ENCODE results near the gene MIPOL1.
"Not testable (repeated sequence)": the region's sequence is repeated elsewhere in the genome, so short reads cannot be mapped to it uniquely, and the experiment has no call there.

The MIPOL1 gene, protein sequence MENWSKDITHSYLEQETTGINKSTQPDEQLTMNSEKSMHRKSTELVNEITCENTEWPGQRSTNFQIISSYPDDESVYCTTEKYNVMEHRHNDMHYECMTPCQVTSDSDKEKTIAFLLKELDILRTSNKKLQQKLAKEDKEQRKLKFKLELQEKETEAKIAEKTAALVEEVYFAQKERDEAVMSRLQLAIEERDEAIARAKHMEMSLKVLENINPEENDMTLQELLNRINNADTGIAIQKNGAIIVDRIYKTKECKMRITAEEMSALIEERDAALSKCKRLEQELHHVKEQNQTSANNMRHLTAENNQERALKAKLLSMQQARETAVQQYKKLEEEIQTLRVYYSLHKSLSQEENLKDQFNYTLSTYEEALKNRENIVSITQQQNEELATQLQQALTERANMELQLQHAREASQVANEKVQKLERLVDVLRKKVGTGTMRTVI

DNA sequence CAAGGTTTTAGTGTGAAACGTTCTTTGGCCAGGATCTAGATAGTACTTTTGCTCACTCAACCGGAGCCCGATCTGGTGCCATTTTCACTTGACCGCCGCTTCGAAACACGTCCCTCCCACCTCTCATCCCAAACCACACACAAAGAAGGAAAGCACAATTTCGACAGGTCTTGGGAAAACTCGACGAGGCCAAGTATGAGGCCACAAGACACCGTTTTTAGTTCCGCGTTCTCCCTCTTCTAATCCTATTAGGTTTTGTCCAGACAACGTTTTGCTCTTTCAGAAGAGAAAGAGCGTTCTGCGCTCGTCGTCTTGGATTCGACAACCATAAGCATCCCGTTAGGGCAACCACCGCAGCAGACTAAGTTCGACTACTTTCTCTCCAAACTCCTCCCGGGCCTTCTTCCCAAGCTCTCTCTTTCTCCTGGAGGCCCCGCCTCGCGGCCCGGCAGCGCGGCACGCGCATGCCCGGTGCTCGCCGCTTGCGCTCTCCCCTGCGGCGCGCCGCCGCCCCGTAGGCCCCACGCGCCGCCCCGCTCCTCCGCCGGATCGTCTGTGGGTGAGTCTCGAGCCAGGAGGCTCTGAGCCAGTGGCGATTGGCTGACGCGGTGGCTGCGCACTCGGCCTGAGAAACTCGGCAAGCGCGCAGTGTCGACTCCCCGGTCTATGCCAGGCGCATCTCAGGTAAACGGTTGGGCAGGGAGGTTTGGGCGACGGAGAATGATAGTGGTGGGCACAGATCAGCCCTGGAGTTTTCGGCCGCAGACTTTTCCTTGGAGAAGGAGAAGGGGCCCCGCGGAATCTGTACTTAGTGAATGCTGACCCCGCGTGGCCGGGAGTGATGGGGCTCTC, at the start of gene MIPOL1:
MIPOL1 (plus strand) TSS at position 517 of the 852 bp plus-strand sequence. CDS start 49,952 bp downstream, outside the sequence.
- H3K27ac ChIP-seq, result peak within 1 kb of the TSS; percentile 87
- TF ChIP-seq, protein P1, sequence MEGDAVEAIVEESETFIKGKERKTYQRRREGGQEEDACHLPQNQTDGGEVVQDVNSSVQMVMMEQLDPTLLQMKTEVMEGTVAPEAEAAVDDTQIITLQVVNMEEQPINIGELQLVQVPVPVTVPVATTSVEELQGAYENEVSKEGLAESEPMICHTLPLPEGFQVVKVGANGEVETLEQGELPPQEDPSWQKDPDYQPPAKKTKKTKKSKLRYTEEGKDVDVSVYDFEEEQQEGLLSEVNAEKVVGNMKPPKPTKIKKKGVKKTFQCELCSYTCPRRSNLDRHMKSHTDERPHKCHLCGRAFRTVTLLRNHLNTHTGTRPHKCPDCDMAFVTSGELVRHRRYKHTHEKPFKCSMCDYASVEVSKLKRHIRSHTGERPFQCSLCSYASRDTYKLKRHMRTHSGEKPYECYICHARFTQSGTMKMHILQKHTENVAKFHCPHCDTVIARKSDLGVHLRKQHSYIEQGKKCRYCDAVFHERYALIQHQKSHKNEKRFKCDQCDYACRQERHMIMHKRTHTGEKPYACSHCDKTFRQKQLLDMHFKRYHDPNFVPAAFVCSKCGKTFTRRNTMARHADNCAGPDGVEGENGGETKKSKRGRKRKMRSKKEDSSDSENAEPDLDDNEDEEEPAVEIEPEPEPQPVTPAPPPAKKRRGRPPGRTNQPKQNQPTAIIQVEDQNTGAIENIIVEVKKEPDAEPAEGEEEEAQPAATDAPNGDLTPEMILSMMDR (conservative IDR thresholded peaks at IDR 0.05), result peak; percentile 60

DNA sequence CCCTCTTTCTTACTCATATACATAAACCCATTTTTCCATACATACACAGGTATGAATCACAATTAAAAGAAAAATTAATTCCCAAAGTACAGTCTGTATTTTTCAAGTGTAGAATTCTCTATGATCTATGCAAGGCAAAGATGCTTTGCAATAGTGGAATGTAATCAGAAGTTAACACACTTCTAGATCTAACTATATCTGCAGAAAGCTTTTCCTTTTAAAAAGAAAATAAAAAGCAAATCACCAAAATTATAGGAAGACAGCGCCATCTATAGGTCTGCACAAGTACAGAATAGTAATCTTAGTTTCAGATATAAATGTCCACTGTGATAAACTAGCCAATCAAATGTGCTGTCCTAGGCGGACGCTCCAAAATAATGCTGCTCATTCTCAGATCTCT, 47.3 kb upstream of the MIPOL1 start:
- TF ChIP-seq, protein P1 (conservative IDR thresholded peaks at IDR 0.05), result peak; percentile 78
- no peak overlapping the region for H3K27ac ChIP-seq

DNA sequence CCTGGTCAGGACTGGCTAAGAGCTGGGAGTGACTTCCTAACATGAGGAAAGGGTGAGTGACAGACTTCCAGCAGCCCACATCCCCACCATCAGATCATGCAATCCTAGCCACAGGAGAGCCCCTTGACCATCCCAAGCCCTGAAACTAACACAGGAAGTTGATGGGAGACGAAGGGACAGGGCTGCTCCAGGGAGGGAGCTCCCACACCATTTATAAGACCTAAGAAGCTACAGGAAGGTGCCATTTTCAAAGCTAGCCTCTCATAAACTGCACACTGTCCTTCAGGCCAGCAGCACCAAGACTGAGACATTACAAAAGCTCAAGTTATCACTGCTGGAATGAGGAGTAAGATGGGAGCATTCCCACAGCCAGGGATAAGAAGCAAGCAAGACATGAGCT, 44.7 kb upstream of the MIPOL1 start:
- no peak overlapping the region for H3K27ac ChIP-seq
- TF ChIP-seq, protein P1 (conservative IDR thresholded peaks at IDR 0.05), result no peak

DNA sequence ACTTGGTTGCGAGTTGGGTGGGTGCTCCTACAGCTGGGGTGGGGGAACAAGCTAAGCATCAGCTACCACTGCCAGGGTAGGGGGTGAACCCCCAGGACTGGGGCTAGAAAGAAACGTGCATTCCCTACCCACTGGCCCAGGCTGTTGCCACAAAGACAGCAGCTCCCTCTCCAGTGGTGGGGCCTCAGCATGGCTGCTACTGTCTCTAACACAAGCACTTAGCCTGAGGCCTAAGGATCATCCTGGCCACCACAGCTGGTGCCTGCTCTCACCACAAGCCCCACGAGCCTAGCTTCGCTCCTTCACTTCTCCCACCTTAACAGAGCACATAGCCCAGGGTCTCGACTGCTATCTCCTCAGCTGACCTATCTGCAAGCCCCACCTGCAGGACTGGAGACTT, 44.3 kb upstream of the MIPOL1 start:
- no peak overlapping the region for H3K27ac ChIP-seq
- TF ChIP-seq, protein P1 (conservative IDR thresholded peaks at IDR 0.05), result no peak

DNA sequence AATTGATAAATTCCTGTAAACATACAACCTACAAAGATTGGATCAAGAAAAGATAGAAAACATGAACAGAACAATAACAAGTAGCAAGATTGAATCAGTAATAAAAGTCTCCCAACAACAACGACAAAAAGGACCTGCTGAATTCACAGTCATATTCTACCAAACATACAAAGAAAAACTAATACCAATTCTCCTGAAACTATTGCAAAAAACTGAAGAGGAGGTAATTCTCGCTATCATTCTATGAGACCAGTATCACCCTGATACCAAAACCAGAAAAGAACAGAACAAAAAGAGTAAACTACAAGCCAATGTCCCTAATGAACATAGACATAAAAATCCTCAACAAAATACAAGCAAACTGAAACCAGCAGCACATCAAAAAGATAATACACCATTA, 39.8 kb upstream of the MIPOL1 start:
- TF ChIP-seq, protein P1 (conservative IDR thresholded peaks at IDR 0.05), result no peak
- H3K27ac ChIP-seq, result no peak overlapping the region

DNA sequence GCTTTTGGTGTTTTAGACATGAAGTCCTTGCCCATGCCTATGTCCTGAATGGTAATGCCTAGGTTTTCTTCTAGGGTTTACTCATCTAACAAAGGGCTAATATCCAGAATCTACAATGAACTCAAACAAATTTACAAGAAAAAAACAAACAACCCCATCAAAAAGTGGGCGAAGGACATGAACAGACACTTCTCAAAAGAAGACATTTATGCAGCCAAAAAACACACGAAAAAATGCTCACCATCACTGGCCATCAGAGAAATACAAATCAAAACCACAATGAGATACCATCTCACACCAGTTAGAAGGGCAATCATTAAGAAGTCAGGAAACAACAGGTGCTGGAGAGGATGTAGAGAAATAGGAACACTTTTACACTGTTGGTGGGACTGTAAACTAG, 35.4 kb upstream of the MIPOL1 start:
- H3K27ac ChIP-seq, result not testable (repeated sequence)

DNA sequence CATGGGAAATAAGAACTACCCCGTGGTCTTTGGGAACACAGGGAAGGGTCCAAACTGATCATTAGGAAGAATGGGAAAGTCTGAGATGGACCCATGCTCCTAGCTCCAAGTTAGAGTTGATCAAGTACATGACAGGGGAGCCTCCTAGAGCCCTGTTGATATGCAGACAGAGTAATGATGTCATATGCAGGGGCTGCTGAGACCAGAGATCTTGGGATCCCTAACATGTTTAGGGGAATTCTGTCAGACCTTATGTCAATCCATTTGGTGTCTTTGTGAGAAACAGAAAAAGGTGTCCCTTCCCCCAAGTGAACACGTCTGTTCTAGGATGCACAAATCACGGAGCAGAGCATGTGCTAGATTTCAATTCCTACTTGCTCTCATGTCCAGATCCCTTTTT, 31.9 kb upstream of the MIPOL1 start:
- TF ChIP-seq, protein P1 (conservative IDR thresholded peaks at IDR 0.05), result no peak
- H3K27ac ChIP-seq, result no peak overlapping the region

All from VCaP (cell line).